Hepatocyte (in vitro differentiated cells): ENCODE data around the gene AMZ2. TPM values are rescaled to one million over a fixed set of nuclear protein-coding genes. Genes with fewer than 3 reads are reported as not detected.
"Not testable (repeated sequence)": the region's sequence is repeated elsewhere in the genome, so short reads cannot be mapped to it uniquely, and the experiment has no call there.

Experiments used
- DNase-seq: peaks from one replicate; pipeline ENCODE4 v3.0.0-alpha.2; 2016; ENCODE audit warnings: low spot score
- H2AFZ ChIP-seq: fragments of 200-600 bp; sonication (generic); 2 replicates; pipeline ENCODE4 v1.6.0; 2016; ENCODE audit warnings: antibody characterized with exemption, mild to moderate bottlenecking
- H3K27ac ChIP-seq: fragments of 200-600 bp; sonication (generic); 2 replicates; pipeline ENCODE4 v1.5.1; 2016; ENCODE audit warnings: mild to moderate bottlenecking
- H3K27me3 ChIP-seq: fragments of 200-600 bp; sonication (generic); 2 replicates; pipeline ENCODE4 v1.6.1; 2016
- H3K36me3 ChIP-seq: fragments of 200-600 bp; sonication (generic); replicated peaks from 2 replicates; pipeline ENCODE4 v1.5.1; 2016; ENCODE audit warnings: low read depth; ENCODE audit not compliant: insufficient read depth
- H3K4me1 ChIP-seq: fragments of 200-600 bp; sonication (generic); 2 replicates; pipeline ENCODE4 v1.5.1; 2016; ENCODE audit warnings: mild to moderate bottlenecking, moderate library complexity; ENCODE audit not compliant: insufficient read depth
- H3K4me2 ChIP-seq: fragments of 200-600 bp; sonication (generic); 2 replicates; pipeline ENCODE4 v1.6.0; 2016
- H3K4me3 ChIP-seq: fragments of 200-600 bp; sonication (generic); 2 replicates; pipeline ENCODE4 v1.5.1; 2016; ENCODE audit warnings: mild to moderate bottlenecking
- H3K79me2 ChIP-seq: fragments of 200-600 bp; sonication (generic); 2 replicates; pipeline ENCODE4 v1.6.0; 2017; ENCODE audit warnings: mild to moderate bottlenecking
- H3K9me2 ChIP-seq: fragments of 200-600 bp; sonication (generic); replicated peaks from 2 replicates; pipeline ENCODE4 v1.6.0; 2017; ENCODE audit warnings: mild to moderate bottlenecking; ENCODE audit not compliant: insufficient read depth
- H3K9me3 ChIP-seq: fragments of 200-600 bp; sonication (generic); 2 replicates; pipeline ENCODE4 v1.5.1; 2016; ENCODE audit warnings: low read depth, mild to moderate bottlenecking
- H4K20me1 ChIP-seq: fragments of 200-600 bp; sonication (generic); 2 replicates; pipeline ENCODE4 v1.6.0; 2016; ENCODE audit warnings: mild to moderate bottlenecking; ENCODE audit not compliant: insufficient read depth, poor library complexity, severe bottlenecking
- CTCF ChIP-seq: fragments of 200-600 bp; sonication (generic); IDR thresholded peaks from 2 replicates; pipeline ENCODE4 v1.5.1; 2016; ENCODE audit warnings: antibody characterized with exemption, mild to moderate bottlenecking; ENCODE audit not compliant: poor library complexity
- EZH2 ChIP-seq: fragments of 200-600 bp; sonication (generic); IDR thresholded peaks from 2 replicates; pipeline ENCODE4 v1.6.1; 2016; ENCODE audit warnings: antibody characterized with exemption, mild to moderate bottlenecking, borderline replicate concordance
- EZH2phosphoT487 ChIP-seq: fragments of 200-600 bp; sonication (generic); IDR thresholded peaks from one replicate; pipeline ENCODE4 v1.6.1; 2018; ENCODE audit warnings: antibody characterized with exemption, mild to moderate bottlenecking, low read depth, moderate library complexity; ENCODE audit not compliant: unreplicated experiment, severe bottlenecking
- WGBS: methylation state at CpG from one replicate; pipeline ENCODE4 v1.1.6; 2016; ENCODE audit warnings: low lambda C conversion rate; ENCODE audit errors: missing lambda C conversion rate; 5-methylcytosine and 5-hydroxymethylcytosine counted together
- polyA plus RNA-seq: library from polyadenylated mRNA; unstranded; fragments of >200 nt; fragmentation: Nextera tagmentation; extraction: Ambion mirVana; gene quantifications from 2 replicates; pipeline ENCODE4 v1.2.1, GENCODE V29; 2016
- total RNA-seq: library from RNA; depleted of rRNA; stranded (reverse); fragments of >200 nt; gene quantifications from 2 replicates; pipeline ENCODE4 v1.2.3, GENCODE V29; 2014

AMZ2 gene
- total and polyA plus RNA-seq, 2 experiments from 2014 or later = 51.6 to 58.8 TPM

DNA sequence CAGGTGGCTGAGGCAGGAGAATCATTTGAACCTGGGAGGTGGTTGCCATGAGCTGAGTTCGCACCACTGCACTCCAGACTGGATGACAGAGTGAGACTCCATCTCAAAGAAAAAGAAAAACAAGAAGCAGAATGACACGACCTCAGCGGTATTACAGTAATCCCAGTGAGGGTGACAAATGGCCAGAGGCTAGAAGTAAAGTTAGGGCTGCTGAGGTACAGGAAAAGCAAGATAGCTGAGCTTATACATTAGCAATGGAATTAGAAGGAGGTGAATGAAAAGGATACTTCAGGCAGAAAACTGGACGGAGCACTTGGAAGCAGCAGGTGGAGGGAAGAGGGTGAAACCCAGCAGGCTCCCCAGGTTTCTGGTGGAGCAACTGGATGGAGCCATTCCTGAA lies 26.1 kb upstream of the AMZ2 start:
- Histone ChIP-seq H2AFZ (no peak overlapping the region), H3K27ac (no peak overlapping the region), H3K4me2 (no peak overlapping the region), H3K4me3 (no peak overlapping the region), H3K4me1 (no peaks in the 10 kb centered on the region), H3K36me3 (no peaks in the 10 kb centered on the region), H3K9me2 (no peaks in the 10 kb centered on the region), H3K27me3 (no peaks in the 10 kb centered on the region), H3K9me3 (no peaks in the 10 kb centered on the region), H4K20me1 (no peaks in the 10 kb centered on the region), H3K79me2 (no peaks in the 10 kb centered on the region)
- TF ChIP-seq EZH2 (no peak), EZH2phosphoT487 (no peak), CTCF (no peak)
- WGBS = 74% methylated on average over 4 of the region's 4 CpGs
- DNase-seq = no peak

DNA sequence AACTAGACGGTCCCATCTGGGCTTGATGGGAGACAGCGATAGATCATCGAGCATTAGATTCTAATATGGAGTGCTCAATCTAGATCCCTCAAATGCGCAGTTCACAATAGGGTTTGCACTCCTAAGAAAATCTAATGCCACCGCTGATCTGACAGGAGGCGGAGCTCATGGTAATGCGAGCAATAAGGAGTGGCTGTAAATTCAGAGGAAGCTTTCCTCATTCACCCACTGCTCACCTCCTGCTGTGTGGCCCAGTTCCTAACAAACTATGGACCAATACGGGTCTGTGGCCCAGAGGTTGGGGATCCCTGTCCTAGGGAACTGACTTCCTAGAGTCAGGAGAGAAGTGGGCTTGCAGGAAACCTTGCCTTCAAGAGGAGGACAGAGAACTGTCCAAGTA lies 25.2 kb upstream of the AMZ2 start:
- WGBS = 87% methylated on average over 8 of the region's 8 CpGs
- Histone ChIP-seq H2AFZ (no peak overlapping the region), H3K4me3 (no peak overlapping the region), H3K4me2 (no peak overlapping the region), H4K20me1 (no peaks in the 10 kb centered on the region), H3K27me3 (no peaks in the 10 kb centered on the region), H3K9me2 (no peaks in the 10 kb centered on the region), H3K4me1 (no peaks in the 10 kb centered on the region), H3K27ac (no peak overlapping the region), H3K36me3 (no peaks in the 10 kb centered on the region), H3K79me2 (no peaks in the 10 kb centered on the region), H3K9me3 (no peaks in the 10 kb centered on the region)
- DNase-seq = no peak
- TF ChIP-seq EZH2phosphoT487 (no peak), EZH2 (no peak), CTCF (no peak)

DNA sequence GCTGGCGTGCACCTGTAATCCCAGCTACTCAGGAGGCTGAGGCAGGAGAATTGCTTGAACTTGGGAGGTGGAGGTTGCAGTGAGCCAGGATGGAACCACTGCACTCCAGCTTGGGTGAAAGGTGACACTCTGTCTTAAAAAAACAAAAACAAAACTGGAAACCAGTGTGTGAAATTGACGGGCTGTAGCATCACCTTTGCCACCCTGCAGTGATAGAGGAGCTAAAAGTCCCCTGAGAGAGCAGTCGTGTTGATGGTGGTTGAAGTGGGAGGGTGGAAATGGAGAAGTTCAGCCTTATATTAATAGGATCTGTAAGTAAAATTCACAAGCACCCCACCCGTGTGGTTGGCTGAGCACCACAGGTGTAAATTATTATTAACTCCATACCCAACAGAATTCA lies 22.8 kb upstream of the AMZ2 start:
- not testable (repeated sequence) for H4K20me1 ChIP-seq, H3K36me3 ChIP-seq, H3K4me2 ChIP-seq, H2AFZ ChIP-seq, H3K4me3 ChIP-seq, DNase-seq, H3K79me2 ChIP-seq, H3K9me3 ChIP-seq, H3K4me1 ChIP-seq, H3K27ac ChIP-seq, H3K27me3 ChIP-seq, H3K9me2 ChIP-seq
- WGBS = 88% methylated on average over 4 of the region's 4 CpGs

- not testable (repeated sequence) for H3K27me3 ChIP-seq, H3K27ac ChIP-seq, H3K9me2 ChIP-seq, H3K4me1 ChIP-seq, H3K79me2 ChIP-seq, DNase-seq, H2AFZ ChIP-seq, H4K20me1 ChIP-seq, H3K36me3 ChIP-seq, H3K4me2 ChIP-seq, H3K9me3 ChIP-seq, H3K4me3 ChIP-seq
- WGBS = 96% methylated on average over 9 of the region's 9 CpGs
Measured at GRCh38 chr17:68228039-68228680, 19.7 kb upstream of the AMZ2 start.
